OCI-LY7 (cell line): ENCODE results near the gene PLPP4.

Source experiments
- EZH2phosphoT487 ChIP-seq: fragments of 200-600 bp; sonication (generic); IDR thresholded peaks from 2 replicates; pipeline ENCODE4 v1.6.1; 2018; ENCODE audit warnings: low read depth, borderline replicate concordance, mild to moderate bottlenecking, mixed run types, antibody characterized with exemption, low read length, moderate library complexity, mixed read lengths
- TF ChIP-seq, protein P1 (sequence below): fragments of 200-600 bp; sonication (generic); conservative IDR thresholded peaks from 2 replicates; pipeline ENCODE4 v1.5.1; 2014; ENCODE audit warnings: mild to moderate bottlenecking, antibody characterized with exemption, low read length, moderate library complexity, mixed read lengths

DNA sequence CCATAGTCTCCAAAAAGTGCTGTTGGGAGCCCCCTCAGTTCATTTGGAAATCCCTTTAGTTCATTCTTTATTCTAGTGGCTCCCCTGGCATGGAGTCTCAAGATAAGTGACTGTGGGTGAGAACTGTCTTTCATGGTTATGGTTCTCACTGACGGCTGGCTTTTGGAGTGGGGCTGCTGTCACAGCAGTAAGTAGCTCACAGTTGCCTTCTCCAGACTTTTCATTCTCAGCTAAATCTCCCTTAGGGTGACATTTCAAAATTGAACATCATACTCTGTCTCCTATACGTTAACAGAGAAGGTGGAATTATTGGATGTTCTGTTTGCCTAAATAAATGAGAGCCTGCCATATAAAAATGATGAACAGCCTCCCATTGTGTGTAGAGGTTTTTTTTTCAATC is 58.7 kb downstream of the PLPP4 start:
- TF ChIP-seq, protein P1, sequence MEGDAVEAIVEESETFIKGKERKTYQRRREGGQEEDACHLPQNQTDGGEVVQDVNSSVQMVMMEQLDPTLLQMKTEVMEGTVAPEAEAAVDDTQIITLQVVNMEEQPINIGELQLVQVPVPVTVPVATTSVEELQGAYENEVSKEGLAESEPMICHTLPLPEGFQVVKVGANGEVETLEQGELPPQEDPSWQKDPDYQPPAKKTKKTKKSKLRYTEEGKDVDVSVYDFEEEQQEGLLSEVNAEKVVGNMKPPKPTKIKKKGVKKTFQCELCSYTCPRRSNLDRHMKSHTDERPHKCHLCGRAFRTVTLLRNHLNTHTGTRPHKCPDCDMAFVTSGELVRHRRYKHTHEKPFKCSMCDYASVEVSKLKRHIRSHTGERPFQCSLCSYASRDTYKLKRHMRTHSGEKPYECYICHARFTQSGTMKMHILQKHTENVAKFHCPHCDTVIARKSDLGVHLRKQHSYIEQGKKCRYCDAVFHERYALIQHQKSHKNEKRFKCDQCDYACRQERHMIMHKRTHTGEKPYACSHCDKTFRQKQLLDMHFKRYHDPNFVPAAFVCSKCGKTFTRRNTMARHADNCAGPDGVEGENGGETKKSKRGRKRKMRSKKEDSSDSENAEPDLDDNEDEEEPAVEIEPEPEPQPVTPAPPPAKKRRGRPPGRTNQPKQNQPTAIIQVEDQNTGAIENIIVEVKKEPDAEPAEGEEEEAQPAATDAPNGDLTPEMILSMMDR: no peak
- TF ChIP-seq EZH2phosphoT487: no peak
